ENCODE measurements around the gene DHRS7.

- TF ChIP-seq CTCF (IDR thresholded peaks at IDR 0.05) (no peak), POLR2A (IDR thresholded peaks at IDR 0.05) (no peak)
These were observed 19.8 kb upstream of the DHRS7 start for GRCh38 chr14:60184905-60185555.

All from Peyer's patch (tissue), 4 donors.